IMR-90 (cell line): ENCODE results near the gene SH3BGRL3. TPM values are rescaled to one million over a fixed set of nuclear protein-coding genes. Genes with fewer than 3 reads are reported as not detected.
A peak's percentile ranks its signal among the peaks of the same experiment; 100 is the strongest.

Source experiments
- ATAC-seq: fragments of 200-7000 bp; cut with Tn5 transposase; 2 replicates; pipeline ENCODE4 v1.9.1; 2020; ENCODE audit warnings: low read depth, mild to moderate bottlenecking, moderate library complexity
- BruUV-seq: library from RNA; stranded (reverse); fragments of 400-500 nt; replicated peaks from 2 replicates; lab custom pipeline; 2021; lab: Mats Ljungman, UMichigan
- CTCF ChIA-PET: fragments of 300-600 bp; formaldehyde crosslinking; extraction: SDS; loops from one replicate; lab custom pipeline; 2021; ENCODE audit warnings: antibody characterized with exemption; lab: Yijun Ruan, JAX
- POLR2A ChIA-PET: fragments of 300-600 bp; sonication (Branson Sonifier 250); formaldehyde crosslinking; loops from one replicate; lab custom pipeline; 2022; ENCODE audit warnings: antibody characterized with exemption; ENCODE audit not compliant: unreplicated experiment; lab: Charles Lee
- DNase-seq: peaks from one replicate; pipeline ENCODE4 v3.0.0; 2013
- H2AFZ ChIP-seq: replicated peaks from 2 replicates; pipeline ENCODE3; 2013; ENCODE audit warnings: low read length, mild to moderate bottlenecking; ENCODE audit not compliant: poor library complexity
- H2AK5ac ChIP-seq: 2 replicates; pipeline ENCODE4 v1.6.1; 2013; ENCODE audit warnings: low read depth, low read length, inconsistent platforms
- H2AK9ac ChIP-seq: replicated peaks from 2 replicates; pipeline ENCODE3; 2013; ENCODE audit warnings: mild to moderate bottlenecking, low read depth, low read length, moderate library complexity; ENCODE audit not compliant: poor library complexity
- H2BK120ac ChIP-seq: 2 replicates; pipeline ENCODE4 v1.6.1; 2013; ENCODE audit warnings: low read depth, low read length, inconsistent platforms
- H2BK15ac ChIP-seq: 3 replicates; pipeline ENCODE4 v1.6.1; 2013; ENCODE audit warnings: low read depth, low read length, inconsistent platforms
- H2BK20ac ChIP-seq: 2 replicates; pipeline ENCODE4 v1.6.1; 2013; ENCODE audit warnings: low read depth, mild to moderate bottlenecking, inconsistent platforms, low read length, moderate library complexity
- H2BK5ac ChIP-seq: 2 replicates; pipeline ENCODE4 v1.6.1; 2013; ENCODE audit warnings: mild to moderate bottlenecking, low read depth, low read length, inconsistent platforms; ENCODE audit not compliant: poor library complexity, severe bottlenecking
- H3K14ac ChIP-seq: replicated peaks from 2 replicates; pipeline ENCODE4 v1.6.1; 2013; ENCODE audit warnings: low read depth, low read length, inconsistent platforms
- H3K18ac ChIP-seq: 2 replicates; pipeline ENCODE4 v1.6.1; 2013; ENCODE audit warnings: low read depth, low read length, control low read depth
- H3K23ac ChIP-seq: 2 replicates; pipeline ENCODE4 v1.6.1; 2013; ENCODE audit warnings: low read depth, low read length, inconsistent platforms
- H3K27ac ChIP-seq: 2 replicates; pipeline ENCODE4 v1.5.1; 2013; ENCODE audit warnings: mild to moderate bottlenecking, control low read depth, low read length; ENCODE audit not compliant: insufficient read depth
- H3K27me3 ChIP-seq: 2 replicates; pipeline ENCODE4 v1.6.1; 2013; ENCODE audit warnings: low read length; ENCODE audit not compliant: control insufficient read depth, insufficient read depth
- H3K36me3 ChIP-seq: 2 replicates; pipeline ENCODE4 v1.6.1; 2013; ENCODE audit warnings: low read length, mixed read lengths; ENCODE audit not compliant: control insufficient read depth, insufficient read depth
- H3K4ac ChIP-seq: 2 replicates; pipeline ENCODE4 v1.6.1; 2013; ENCODE audit warnings: low read depth, low read length, inconsistent platforms
- H3K4me1 ChIP-seq: 2 replicates; pipeline ENCODE4 v1.6.1; 2013; ENCODE audit warnings: low read length, mixed read lengths; ENCODE audit not compliant: control insufficient read depth, insufficient read depth
- H3K4me2 ChIP-seq: 2 replicates; pipeline ENCODE4 v1.6.1; 2013; ENCODE audit warnings: low read depth, mild to moderate bottlenecking, control low read depth, low read length, moderate library complexity
- H3K4me3 ChIP-seq: 2 replicates; pipeline ENCODE4 v1.5.1; 2013; ENCODE audit warnings: low read depth, mild to moderate bottlenecking, control low read depth, low read length, moderate library complexity; ENCODE audit not compliant: insufficient read depth
- H3K56ac ChIP-seq: 2 replicates; pipeline ENCODE4 v1.6.1; 2013; ENCODE audit warnings: low read length, inconsistent platforms; ENCODE audit not compliant: insufficient read depth; ENCODE audit errors: extremely low read depth
- H3K79me1 ChIP-seq, 2 experiments: 2 replicates each; pipeline ENCODE4 v1.6.1; 2013; ENCODE audit warnings: low read length in 2 of 2, inconsistent platforms in 1 of 2, low read depth in 1 of 2
- H3K9ac ChIP-seq: 2 replicates; pipeline ENCODE4 v1.6.1; 2013; ENCODE audit warnings: low read depth, low read length, control low read depth
- H3K9me1 ChIP-seq: 2 replicates; pipeline ENCODE4 v1.6.1; 2013; ENCODE audit warnings: low read length, inconsistent platforms; ENCODE audit not compliant: insufficient read depth
- H3K9me3 ChIP-seq: 2 replicates; pipeline ENCODE4 v1.6.1; 2013; ENCODE audit warnings: low read length; ENCODE audit not compliant: control insufficient read depth, insufficient read depth
- H4K20me1 ChIP-seq: 2 replicates; pipeline ENCODE4 v1.6.1; 2013; ENCODE audit warnings: low read length, inconsistent platforms; ENCODE audit not compliant: insufficient read depth
- H4K5ac ChIP-seq: 2 replicates; pipeline ENCODE4 v1.6.1; 2013; ENCODE audit warnings: mild to moderate bottlenecking, low read depth, low read length, control low read depth
- H4K8ac ChIP-seq, 2 experiments: 2 replicates each; pipeline ENCODE4 v1.6.1; 2013; ENCODE audit warnings: low read depth in 2 of 2, low read length in 2 of 2, control low read depth in 1 of 2, inconsistent platforms in 1 of 2
- H4K91ac ChIP-seq: 2 replicates; pipeline ENCODE4 v1.6.1; 2013; ENCODE audit warnings: low read depth, low read length, inconsistent platforms; ENCODE audit not compliant: insufficient read depth
- BHLHE40 ChIP-seq: fragments of 150-350 bp; IDR thresholded peaks from 2 replicates; pipeline ENCODE4 v1.6.1; 2016; ENCODE audit warnings: mild to moderate bottlenecking, low read depth, low read length
- CEBPB ChIP-seq: IDR thresholded peaks from 2 replicates; pipeline ENCODE4 v1.6.1; 2012; ENCODE audit warnings: low read depth, low read length, improper control_type of control experiment
- CHD1 ChIP-seq: IDR thresholded peaks from 2 replicates; pipeline ENCODE4 v1.6.1; 2012; ENCODE audit warnings: low read depth, low read length, improper control_type of control experiment
- ELK1 ChIP-seq: fragments of 150-350 bp; IDR thresholded peaks from 2 replicates; pipeline ENCODE4 v1.6.1; 2016; ENCODE audit warnings: low read depth, mild to moderate bottlenecking, low read length, moderate library complexity, borderline replicate concordance
- FOS ChIP-seq: fragments of 150-350 bp; IDR thresholded peaks from 2 replicates; pipeline ENCODE4 v1.6.1; 2016; ENCODE audit warnings: low read depth, low read length
- MAZ ChIP-seq: IDR thresholded peaks from 2 replicates; pipeline ENCODE4 v1.6.1; 2012; ENCODE audit warnings: low read depth, mild to moderate bottlenecking, low read length, improper control_type of control experiment, moderate library complexity, borderline replicate concordance
- MXI1 ChIP-seq: IDR thresholded peaks from 2 replicates; pipeline ENCODE4 v1.6.1; 2012; ENCODE audit warnings: low read depth, mild to moderate bottlenecking, low read length, moderate library complexity, borderline replicate concordance
- RAD21 ChIP-seq: IDR thresholded peaks from 2 replicates; pipeline ENCODE4 v1.6.1; 2012; ENCODE audit warnings: low read length, improper control_type of control experiment
- RCOR1 ChIP-seq: IDR thresholded peaks from 2 replicates; pipeline ENCODE4 v1.6.1; 2012; ENCODE audit warnings: mild to moderate bottlenecking, low read length, improper control_type of control experiment; ENCODE audit not compliant: insufficient replicate concordance
- RFX5 ChIP-seq: IDR thresholded peaks from 2 replicates; pipeline ENCODE4 v1.8.0; 2012; ENCODE audit warnings: low read depth, mild to moderate bottlenecking, low read length, moderate library complexity
- SMC3 ChIP-seq: fragments of 150-350 bp; IDR thresholded peaks from 2 replicates; pipeline ENCODE4 v1.6.1; 2016; ENCODE audit warnings: low read depth, mild to moderate bottlenecking, antibody characterized with exemption, low read length, moderate library complexity
- USF2 ChIP-seq: fragments of 150-350 bp; IDR thresholded peaks from 2 replicates; pipeline ENCODE4 v1.6.1; 2017; ENCODE audit warnings: mild to moderate bottlenecking, antibody characterized with exemption, low read length, low read depth
- WGBS, 2 experiments: methylation state at CpG; one replicate each; pipeline versions ENCODE4 v1.1.5 to v1.1.7; 2013; ENCODE audit warnings: missing lambda C conversion rate in 2 of 2; ENCODE audit not compliant: insufficient read length in 1 of 2; ENCODE audit errors: extremely low coverage in 2 of 2; 5-methylcytosine and 5-hydroxymethylcytosine counted together
- dilution Hi-C: fragments of 300-500 bp; cut with HindIII; formaldehyde crosslinking; loops from one replicate; pipeline ENCODE4 v1.14.3; 2018; ENCODE audit warnings: low sequenced_read_pairs; ENCODE audit not compliant: unreplicated experiment
- in situ Hi-C: fragments of 300-500 bp; cut with MboI; formaldehyde crosslinking; loops from 3 replicates; pipeline ENCODE4 v1.14.3; 2019; ENCODE audit warnings: low sequenced_read_pairs, inconsistent platforms, mixed read lengths
- intact Hi-C: fragments of 100-400 bp; cut with micrococcal nuclease; formaldehyde crosslinking; loops from 2 replicates; pipeline ENCODE4 v1.10.0; 2022
- polyA plus RNA-seq, 3 experiments: library from polyadenylated mRNA; depleted of rRNA; stranded (reverse); fragments of >200 nt; gene quantifications; 2 replicates each; pipeline ENCODE4 v1.2.3, GENCODE V29; 2012; ENCODE audit warnings: low replicate concordance in 1 of 3
- total RNA-seq: library from RNA; depleted of rRNA; stranded (reverse); fragments of >200 nt; gene quantifications from 2 replicates; pipeline ENCODE4 v1.2.3, GENCODE V29; 2012
- TF ChIP-seq, protein P1 (sequence below): conservative IDR thresholded peaks from 2 replicates; pipeline ENCODE4 v1.5.1; 2012; ENCODE audit warnings: mild to moderate bottlenecking, low read depth, low read length, improper control_type of control experiment

SH3BGRL3 gene
- total and polyA plus RNA-seq, 2 of the 4 experiments (the other 2 are of a cell fraction), result 35.0 to 483 TPM

GRCh38 chr1:26233903-26234643 is 45.8 kb upstream of the SH3BGRL3 start, which contains the start of gene CEP85:
TSS of gene CEP85 (plus strand) at chr1:26234200. CDS start at chr1:26239784, 5,584 bp downstream.
- Histone ChIP-seq H3K23ac (peak within 1 kb of the TSS; percentile 91), H4K20me1 (no peaks in the 10 kb centered on the region), H3K4me1 (peaks cover 4% of the 10 kb centered on the region), H3K27me3 (no peaks in the 10 kb centered on the region), H3K9me1 (peaks cover 6% of the 10 kb centered on the region; the same call in 1 of the 2 replicates), H4K8ac (peak within 1 kb of the TSS; percentile 66 to 91), H2AFZ (peak within 1 kb of the TSS; percentile 99), H3K9me3 (no peaks in the 10 kb centered on the region), H3K14ac (peak within 1 kb of the TSS; percentile 80), H4K91ac (peak within 1 kb of the TSS; percentile 73; the same call in 1 of the 2 replicates), H3K56ac (peak within 1 kb of the TSS; percentile 62), H2AK9ac (peak within 1 kb of the TSS; percentile 96), H4K5ac (peak within 1 kb of the TSS; percentile 74), H2AK5ac (peak within 1 kb of the TSS; percentile 83), H2BK120ac (peak within 1 kb of the TSS; percentile 63), H3K4ac (peak within 1 kb of the TSS; percentile 79), H3K36me3 (no peaks in the 10 kb centered on the region), H3K79me1 (peaks cover 11 to 32% of the 10 kb centered on the region in 2 experiments), H2BK20ac (no peak within 1 kb of the TSS), H3K18ac (peak within 1 kb of the TSS; percentile 33; the same call in 1 of the 2 replicates), H3K4me2 (peak within 1 kb of the TSS; percentile 97), H2BK5ac (peak within 1 kb of the TSS; percentile 88), H2BK15ac (peak within 1 kb of the TSS; percentile 21; the same call in 1 of the 3 replicates), H3K9ac (peak within 1 kb of the TSS; percentile 61), H3K27ac (peak within 1 kb of the TSS; percentile 65), H3K4me3 (peak within 1 kb of the TSS; percentile 86)
- ChIA-PET POLR2A (no interaction called here), CTCF (interaction anchor here (0.6 to 1.8 kb wide), 10 partner anchors 11 to 795 kb away, joined by 3 to 8 read pairs (median 3); partner anchors contain the start of genes SH3BGRL3 and ZNF593)
- no TSS peak for BruUV-seq
- dilution Hi-C loops (no loop called here), intact Hi-C loops (loop anchor here (5.0 to 10.0 kb wide), 2 partner anchors 67 to 129 kb away; partner anchors contain the start of genes C1orf232 and ZNF593), in situ Hi-C loops (no loop called here)
- WGBS, 2 experiments, result 0% methylated on average over 34 of the region's 73 CpGs; no CpG with 5 or more reads in 1 of the 2 experiments
- ATAC-seq (peak; percentile 98), DNase-seq (peak; percentile 96)
- TF ChIP-seq, protein P1, sequence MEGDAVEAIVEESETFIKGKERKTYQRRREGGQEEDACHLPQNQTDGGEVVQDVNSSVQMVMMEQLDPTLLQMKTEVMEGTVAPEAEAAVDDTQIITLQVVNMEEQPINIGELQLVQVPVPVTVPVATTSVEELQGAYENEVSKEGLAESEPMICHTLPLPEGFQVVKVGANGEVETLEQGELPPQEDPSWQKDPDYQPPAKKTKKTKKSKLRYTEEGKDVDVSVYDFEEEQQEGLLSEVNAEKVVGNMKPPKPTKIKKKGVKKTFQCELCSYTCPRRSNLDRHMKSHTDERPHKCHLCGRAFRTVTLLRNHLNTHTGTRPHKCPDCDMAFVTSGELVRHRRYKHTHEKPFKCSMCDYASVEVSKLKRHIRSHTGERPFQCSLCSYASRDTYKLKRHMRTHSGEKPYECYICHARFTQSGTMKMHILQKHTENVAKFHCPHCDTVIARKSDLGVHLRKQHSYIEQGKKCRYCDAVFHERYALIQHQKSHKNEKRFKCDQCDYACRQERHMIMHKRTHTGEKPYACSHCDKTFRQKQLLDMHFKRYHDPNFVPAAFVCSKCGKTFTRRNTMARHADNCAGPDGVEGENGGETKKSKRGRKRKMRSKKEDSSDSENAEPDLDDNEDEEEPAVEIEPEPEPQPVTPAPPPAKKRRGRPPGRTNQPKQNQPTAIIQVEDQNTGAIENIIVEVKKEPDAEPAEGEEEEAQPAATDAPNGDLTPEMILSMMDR, result peak; percentile 84
- no peak for TF ChIP-seq CEBPB
- no peak for TF ChIP-seq ELK1
- peak; percentile 74; the same call in 1 of the 2 replicates for TF ChIP-seq MXI1
- TF ChIP-seq RAD21, result peak; percentile 57
- 0 out of 2 replicates have a peak, but pooled peaks have one; percentile 15 for TF ChIP-seq USF2
- TF ChIP-seq SMC3, result peak; percentile 45
- TF ChIP-seq MAZ, result peak; percentile 47; the same call in 1 of the 2 replicates
- TF ChIP-seq CHD1, result no peak
- no peak for TF ChIP-seq RCOR1
- TF ChIP-seq RFX5, result no peak
- no peak for TF ChIP-seq FOS
- TF ChIP-seq BHLHE40, result no peak
